GM04503 (cell line): ENCODE data around the gene CCSER1.
"Not testable (repeated sequence)": the region's sequence is repeated elsewhere in the genome, so short reads cannot be mapped to it uniquely, and the experiment has no call there.

Experiments used
- DNase-seq: peaks from one replicate; pipeline ENCODE4 v3.0.0-alpha.2; 2012; ENCODE audit warnings: low read depth

Gene CCSER1

DNA sequence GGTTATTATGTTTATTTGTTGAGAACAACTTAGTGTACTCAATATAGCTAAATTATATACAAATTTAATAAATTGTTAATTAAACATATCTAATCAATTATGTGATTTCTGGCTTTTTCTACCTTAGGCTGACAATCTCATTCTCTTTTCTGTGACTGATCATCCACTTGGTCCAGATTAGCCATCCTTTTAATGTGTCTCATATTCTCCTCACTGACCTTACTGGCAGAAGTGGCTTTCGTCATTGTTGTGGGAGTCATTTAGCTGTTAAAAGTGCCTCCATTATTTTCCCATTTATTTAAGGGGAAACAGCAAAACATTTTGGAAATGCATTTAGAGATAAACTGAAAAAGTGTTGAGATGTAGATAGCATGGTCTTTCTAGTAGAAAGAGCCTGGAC, 172.2 kb downstream of the CCSER1 start:
- no peak for DNase-seq

- DNase-seq, result no peak
Observed at GRCh38 chr4:90306810-90307209, 179.6 kb downstream of the CCSER1 start.

- not testable (repeated sequence) for DNase-seq
Observed at GRCh38 chr4:90317140-90317539, 189.9 kb downstream of the CCSER1 start.

DNA sequence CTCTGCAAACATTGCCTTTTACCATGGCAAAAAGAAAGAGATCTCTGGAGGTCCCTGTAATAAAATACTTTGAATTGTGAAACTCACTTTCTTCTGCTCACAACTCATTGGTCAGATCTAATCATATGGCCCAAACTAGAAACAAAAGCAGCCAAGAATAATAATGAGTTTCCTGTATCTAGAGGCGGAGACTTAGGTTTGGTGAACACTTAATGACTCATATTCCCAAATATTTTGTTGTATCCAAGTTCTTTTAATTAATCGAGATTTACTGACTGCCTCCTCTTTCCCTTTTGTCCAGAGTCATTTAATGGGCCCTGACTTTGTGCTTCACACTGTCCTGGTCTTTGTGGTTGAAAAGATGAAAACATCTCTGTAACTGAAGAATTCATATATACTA, 190.6 kb downstream of the CCSER1 start:
- peak; percentile 79 for DNase-seq

- DNase-seq, result peak; percentile 63
Observed at GRCh38 chr4:90318193-90318592, 191.0 kb downstream of the CCSER1 start.

- DNase-seq, result no peak
Observed at GRCh38 chr4:90328558-90328957, 201.4 kb downstream of the CCSER1 start.

GRCh38 chr4:90330546-90330945, 203.4 kb downstream of the CCSER1 start:
- no peak for DNase-seq

DNA sequence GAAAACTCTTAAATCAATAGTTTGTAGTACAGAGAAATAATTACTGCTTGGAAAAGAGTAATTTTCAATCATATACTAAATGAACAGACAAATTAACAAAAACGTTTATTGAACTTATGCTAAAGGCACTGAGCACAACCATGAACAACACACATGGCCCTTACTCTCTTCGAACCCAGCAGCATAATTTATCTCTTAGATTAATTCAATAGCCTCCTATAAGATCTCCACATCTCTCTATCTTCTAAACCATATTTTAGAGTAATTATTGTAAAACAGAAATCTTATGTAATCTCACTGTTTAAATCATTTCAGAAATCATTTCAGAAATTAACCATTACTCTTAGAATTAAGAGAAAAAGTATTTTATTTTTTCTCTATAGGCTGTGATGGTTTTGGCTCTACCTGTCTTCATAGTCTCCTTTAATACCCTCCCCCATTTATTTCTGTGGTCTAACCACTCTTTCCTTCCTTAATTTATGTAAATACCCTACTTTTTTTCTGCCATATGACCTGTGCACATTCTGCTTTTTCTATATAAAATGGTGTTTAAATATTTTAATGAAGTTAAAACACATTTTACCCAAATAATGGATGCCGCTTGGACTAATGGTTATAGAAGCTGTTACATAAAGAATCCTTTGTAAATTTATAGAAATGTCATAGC, 218.5 kb downstream of the CCSER1 start:
- no peak for DNase-seq

DNA sequence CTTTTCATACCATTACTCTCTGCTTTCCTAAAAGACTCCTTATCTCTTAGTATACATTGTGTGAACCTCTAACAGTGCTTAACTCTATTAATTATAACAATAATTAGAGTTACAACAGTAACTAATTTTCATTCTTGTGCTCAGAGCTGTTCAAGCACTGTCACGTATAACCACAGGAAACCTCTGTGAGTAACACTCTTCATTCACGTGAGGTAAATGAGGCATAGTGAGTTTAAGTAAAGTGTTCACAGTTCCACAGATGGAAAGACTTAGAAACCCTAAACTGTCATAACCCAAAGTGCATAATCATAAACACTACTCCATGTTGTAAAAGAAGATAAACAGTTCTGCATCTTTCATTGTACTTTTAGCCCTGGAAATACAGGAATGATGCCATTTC, 222.4 kb downstream of the CCSER1 start:
- no peak for DNase-seq

GRCh38 chr4:90357117-90357710, 230.0 kb downstream of the CCSER1 start:
- peak; percentile 11 for DNase-seq

GRCh38 chr4:90375081-90375480, 247.9 kb downstream of the CCSER1 start:
- DNase-seq, result peak; percentile 47

DNA sequence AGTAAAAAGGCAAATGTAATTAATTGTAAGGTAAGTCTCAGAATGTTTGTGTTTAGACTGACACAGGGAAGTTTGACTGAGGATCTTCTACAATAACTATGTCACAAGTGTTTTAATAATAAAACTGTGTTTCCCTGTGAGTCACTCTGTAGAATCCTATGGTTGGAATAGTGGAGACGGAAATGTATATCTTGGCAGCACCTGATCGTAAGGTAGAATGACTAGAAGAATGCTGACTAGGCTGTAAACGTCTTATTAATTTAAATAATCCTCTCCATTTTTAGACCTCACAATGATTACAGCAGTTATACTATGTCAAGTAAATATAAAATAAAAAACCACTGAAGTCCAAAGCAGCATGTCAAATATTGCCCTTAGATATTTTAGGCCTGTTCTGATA, 266.0 kb downstream of the CCSER1 start:
- DNase-seq, result no peak

DNA sequence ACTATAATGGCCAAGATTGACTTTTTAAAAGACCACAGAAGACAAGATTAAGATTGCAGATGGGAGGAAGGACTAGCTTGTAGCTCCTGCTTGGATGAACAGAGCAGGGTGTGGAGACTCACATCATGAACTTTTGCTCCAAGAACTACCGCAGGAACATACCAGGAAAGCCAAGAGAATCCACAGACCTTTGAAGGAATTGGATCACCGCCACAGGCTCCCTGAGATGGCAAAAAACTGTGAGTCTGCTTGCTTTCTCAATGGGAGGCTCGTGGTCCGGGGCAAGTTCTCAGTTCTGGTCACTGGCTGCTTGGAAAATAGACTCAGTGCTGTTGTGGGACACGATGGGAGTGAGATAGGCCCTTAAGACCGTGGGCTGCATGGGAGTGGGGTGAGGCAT, 276.6 kb downstream of the CCSER1 start:
- DNase-seq, result no peak

GRCh38 chr4:90407897-90408296, 280.7 kb downstream of the CCSER1 start:
- DNase-seq, result not testable (repeated sequence)

GRCh38 chr4:90412786-90413185, 285.6 kb downstream of the CCSER1 start:
- DNase-seq, result not testable (repeated sequence)

GRCh38 chr4:90415116-90415515, 287.9 kb downstream of the CCSER1 start:
- DNase-seq, result no peak

DNA sequence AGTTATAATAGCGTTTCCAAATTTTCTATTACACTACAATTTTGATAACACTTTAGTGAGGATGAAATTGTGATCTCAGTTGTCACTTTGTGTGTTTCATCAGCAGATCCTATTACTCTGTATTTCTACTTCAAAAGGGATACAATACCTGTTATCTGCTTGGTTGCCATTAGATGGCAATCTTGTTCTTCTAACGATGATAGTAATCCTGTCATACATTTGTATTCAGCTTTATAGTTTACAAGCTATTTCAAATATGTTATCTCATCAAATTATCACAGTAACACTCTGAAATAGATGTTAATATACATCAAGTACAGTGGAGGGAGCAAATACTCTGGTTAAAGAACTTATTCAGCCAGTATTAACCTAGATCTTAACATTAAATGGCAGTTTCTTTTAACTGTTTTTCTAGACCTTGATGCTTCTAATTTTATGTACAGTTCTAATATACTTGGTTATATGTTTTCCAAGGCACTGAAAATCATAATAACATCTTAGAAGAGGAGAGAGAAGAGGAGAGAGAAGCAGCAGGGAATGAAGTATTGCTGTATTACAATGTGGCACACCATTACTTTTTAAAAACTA, 292.0 kb downstream of the CCSER1 start:
- DNase-seq, result no peak

DNA sequence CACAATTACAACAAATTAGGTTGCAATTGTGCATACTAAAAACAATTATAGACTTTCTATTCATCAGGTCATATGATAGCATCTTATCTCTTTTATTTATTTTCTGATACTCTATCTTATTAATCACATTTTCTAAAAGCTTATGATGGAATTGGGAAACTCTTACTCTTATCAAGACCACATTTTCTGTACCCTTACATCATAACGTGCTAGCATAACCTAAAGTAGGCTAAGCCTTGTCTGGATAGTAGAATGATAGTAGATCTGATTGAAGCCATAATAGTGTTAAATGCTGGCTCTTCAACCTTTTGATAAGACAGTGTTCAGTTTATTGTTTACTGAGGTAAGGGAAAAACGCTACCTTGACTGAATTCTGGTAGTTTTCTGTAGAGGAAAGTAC, 294.0 kb downstream of the CCSER1 start:
- DNase-seq, result no peak

- no peak for DNase-seq
Observed at GRCh38 chr4:90425893-90426292, 298.7 kb downstream of the CCSER1 start.

DNA sequence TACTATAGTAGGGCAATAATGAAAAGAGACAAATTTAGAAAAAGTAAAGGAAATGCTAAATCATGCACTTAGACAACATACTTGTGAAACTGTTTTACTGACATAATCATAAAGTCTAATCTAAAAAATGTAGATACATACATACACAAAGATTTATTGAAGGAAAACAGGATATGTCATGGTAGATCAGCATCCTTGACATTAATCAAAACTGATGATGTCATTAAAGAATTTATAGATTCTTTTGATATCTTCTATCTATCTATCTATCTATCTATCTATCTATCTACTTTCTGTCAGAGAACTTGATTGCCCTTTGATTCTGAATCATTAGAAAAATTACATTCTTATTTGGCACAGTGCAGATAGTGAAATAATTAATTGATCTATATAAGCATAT, 311.3 kb downstream of the CCSER1 start:
- no peak for DNase-seq

DNA sequence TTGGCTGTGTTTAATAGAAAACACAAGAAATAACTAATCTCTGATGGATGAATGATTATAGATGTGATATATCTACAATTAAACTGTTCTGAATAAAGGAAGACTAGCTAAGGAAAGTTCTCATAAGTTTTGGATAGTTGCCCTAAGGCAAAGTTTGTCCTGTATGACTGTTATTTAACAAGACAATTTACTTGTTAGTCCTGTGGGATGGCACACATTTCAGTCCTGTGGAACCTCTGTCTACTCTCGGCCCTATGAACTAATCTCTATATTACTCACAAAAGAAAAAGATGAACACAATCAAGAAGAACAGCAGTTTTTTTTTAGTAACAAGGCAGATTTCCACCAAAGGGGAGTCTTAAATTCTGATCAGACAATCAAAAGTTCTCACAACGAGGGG, 314.6 kb downstream of the CCSER1 start:
- no peak for DNase-seq

DNA sequence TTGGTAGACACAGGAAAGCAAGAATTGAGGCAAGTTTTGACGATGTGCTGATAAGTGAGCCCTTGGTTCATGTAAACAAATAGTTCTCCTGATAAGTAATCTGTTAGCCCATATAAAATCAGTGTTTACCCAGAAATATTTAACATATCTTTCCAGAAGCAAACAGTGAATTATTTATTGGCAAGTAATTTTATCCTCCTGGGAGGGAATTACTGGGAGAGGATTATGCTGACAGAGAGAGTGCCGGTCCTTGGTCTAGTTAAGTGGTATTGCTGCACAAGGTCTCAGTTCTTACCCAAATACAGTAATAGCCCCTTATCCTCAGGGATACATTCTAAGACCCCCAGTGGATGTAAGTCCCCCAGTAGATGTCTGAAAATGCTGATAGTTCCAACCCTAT, 315.4 kb downstream of the CCSER1 start:
- no peak for DNase-seq

- DNase-seq, result no peak
Observed at GRCh38 chr4:90443231-90443630, 316.0 kb downstream of the CCSER1 start.

- DNase-seq, result no peak
Observed at GRCh38 chr4:90444904-90445303, 317.7 kb downstream of the CCSER1 start.
